AG10803 (cell line): ENCODE data around the gene FAAP20.
A peak's percentile ranks its signal among the peaks of the same experiment; 100 is the strongest.

Experiments used
- DNase-seq: peaks from one replicate; pipeline ENCODE4 v3.0.0; 2010; ENCODE audit warnings: low read depth
- H3K4me3 ChIP-seq: 2 replicates; pipeline ENCODE4 v1.5.1; 2011; ENCODE audit warnings: mild to moderate bottlenecking, low read length, control low read depth
- TF ChIP-seq, protein P1 (sequence below): conservative IDR thresholded peaks from 2 replicates; pipeline ENCODE4 v1.5.1; 2011; ENCODE audit warnings: mild to moderate bottlenecking, low read length, control low read depth, inconsistent platforms

Gene FAAP20

DNA sequence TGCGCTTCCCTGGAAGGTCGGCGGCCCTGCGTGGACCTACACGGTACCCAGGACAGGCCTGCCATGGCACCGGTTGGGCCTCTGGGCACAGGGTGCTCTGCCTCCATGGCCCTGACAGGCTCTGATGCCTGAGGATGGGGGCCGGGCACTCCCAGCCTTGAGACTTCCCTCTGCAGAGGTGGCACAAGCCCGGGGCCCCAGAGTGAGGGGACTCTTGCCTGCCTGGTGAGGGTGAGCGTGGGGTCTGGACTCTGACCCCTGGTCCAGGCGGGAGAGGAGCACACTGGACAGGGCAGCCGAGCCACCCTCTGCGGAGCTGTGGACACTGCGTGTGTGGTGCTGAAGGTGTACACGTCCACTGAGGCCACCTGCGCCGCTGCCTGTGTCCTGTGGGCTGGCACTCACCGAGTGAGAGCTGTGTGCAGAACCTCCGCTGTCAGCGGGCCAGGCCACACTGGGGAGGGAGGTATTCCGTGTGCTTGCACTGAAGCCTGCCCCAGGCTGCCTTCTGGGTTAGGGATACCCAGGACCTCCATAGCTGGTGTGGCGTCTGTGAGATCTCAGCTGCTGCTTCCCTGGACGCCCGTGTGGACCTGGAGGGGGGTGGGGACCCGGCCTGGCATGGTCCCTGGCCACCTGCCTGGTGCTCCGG lies 43.9 kb upstream of the FAAP20 start:
- TF ChIP-seq, protein P1, sequence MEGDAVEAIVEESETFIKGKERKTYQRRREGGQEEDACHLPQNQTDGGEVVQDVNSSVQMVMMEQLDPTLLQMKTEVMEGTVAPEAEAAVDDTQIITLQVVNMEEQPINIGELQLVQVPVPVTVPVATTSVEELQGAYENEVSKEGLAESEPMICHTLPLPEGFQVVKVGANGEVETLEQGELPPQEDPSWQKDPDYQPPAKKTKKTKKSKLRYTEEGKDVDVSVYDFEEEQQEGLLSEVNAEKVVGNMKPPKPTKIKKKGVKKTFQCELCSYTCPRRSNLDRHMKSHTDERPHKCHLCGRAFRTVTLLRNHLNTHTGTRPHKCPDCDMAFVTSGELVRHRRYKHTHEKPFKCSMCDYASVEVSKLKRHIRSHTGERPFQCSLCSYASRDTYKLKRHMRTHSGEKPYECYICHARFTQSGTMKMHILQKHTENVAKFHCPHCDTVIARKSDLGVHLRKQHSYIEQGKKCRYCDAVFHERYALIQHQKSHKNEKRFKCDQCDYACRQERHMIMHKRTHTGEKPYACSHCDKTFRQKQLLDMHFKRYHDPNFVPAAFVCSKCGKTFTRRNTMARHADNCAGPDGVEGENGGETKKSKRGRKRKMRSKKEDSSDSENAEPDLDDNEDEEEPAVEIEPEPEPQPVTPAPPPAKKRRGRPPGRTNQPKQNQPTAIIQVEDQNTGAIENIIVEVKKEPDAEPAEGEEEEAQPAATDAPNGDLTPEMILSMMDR: no peak
- H3K4me3 ChIP-seq: no peak overlapping the region
- no peak for DNase-seq

DNA sequence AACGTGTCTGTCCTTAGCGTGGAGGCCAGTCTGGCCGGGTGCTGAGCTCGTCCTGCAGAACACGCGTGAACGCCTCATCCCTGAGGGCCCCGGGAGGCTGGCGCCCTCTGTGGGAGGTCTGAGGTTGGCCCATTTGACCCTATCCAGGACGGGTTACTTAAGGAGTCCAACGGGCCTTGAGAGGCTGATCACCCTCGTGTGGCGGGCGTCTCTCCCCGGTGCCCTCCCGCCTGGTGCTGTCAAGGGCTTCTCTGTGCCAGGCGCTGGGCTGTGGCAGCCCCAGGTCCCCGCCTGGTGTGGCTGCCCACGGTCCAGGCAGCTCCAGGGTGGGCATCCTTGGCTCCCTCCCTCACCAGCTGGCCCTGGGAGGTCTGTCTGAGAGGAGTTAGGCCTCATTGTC lies 43.2 kb upstream of the FAAP20 start:
- H3K4me3 ChIP-seq: no peak overlapping the region
- TF ChIP-seq, protein P1: peak; percentile 44
- DNase-seq: no peak

DNA sequence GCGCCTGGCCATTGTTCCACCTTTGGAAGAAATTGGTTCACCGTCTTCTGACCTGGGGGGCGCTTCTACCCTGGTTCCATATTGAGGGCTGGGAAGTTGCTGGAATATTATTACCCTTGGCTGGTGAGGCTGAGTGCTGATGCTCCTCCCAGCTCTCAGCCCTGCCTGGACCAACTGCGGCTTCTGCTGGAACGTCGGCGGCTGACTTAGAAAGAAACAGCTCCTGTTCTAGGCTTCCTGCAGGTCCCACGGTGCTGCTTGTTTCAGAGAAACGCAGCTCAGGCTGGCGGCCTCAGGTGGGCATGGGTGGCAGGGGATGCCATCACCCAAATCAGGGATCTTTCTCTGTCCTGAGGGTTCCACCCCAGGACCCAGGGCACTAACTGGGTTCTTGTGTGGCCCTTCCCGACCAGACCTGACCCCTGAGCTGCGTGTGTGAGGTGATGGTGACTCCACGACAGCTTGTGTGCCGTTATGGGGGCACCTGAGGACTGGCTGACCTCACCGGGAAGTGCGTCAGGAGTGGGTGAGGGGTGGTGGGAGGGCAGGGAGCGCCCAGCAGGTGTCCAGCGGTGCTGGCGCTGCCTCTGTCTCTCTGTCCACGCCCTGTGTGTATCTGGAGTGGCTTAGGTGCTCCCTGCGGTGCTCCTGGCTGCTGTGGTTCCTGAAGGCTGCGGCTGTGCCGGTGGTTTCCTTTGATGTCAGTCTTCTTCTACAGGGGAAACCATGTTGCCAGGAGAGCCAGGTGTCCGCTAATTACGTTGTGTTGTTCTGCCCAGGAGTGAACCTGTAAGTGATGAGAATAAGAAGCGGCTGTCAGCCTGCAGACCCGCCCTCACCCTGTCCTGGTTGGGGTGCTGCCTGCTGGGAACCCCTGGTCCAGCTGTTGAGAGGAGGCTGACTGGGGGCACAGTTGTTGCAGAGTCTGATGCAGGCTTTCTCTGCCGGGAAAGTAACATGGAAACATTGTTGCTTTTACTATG lies 42.4 kb upstream of the FAAP20 start:
- DNase-seq: no peak
- TF ChIP-seq, protein P1: no peak
- no peak overlapping the region; the same call in 1 of the 2 replicates for H3K4me3 ChIP-seq

DNA sequence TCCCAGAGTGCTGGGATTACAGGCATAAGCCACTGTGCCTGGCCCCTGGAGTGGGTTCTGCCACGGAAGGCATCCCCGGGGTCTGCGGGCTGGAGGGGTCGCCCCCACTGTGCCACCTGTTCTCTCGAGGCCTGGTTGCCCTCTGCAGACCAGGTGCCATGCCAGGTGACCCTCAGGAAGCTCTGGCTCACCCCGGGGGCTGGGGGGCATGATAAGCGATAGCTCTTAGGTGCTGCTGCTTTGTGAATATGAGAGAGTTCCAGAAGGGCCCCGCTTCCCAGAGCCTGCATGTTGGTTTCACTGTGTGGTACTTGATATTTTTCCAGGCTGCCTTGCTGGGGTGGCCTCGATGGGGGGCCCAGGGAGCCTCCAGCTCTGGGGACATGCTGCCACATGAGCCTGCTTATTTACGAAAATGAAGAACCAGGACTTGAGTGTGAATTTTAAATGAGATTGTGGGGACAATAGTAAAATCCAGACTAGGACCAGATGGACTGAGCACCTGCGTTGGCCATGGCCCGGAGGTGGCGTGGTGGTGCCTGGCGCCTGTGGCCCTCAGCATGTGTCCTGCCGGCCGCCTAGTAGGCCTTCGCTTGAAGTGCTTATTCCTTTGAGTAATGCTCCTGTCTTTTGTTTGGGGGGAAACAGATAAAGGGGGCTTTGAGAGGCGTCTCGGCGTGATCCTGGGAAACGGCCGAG lies 40.9 kb upstream of the FAAP20 start:
- DNase-seq: no peak
- no peak overlapping the region; the same call in 1 of the 2 replicates for H3K4me3 ChIP-seq
- TF ChIP-seq, protein P1: no peak

DNA sequence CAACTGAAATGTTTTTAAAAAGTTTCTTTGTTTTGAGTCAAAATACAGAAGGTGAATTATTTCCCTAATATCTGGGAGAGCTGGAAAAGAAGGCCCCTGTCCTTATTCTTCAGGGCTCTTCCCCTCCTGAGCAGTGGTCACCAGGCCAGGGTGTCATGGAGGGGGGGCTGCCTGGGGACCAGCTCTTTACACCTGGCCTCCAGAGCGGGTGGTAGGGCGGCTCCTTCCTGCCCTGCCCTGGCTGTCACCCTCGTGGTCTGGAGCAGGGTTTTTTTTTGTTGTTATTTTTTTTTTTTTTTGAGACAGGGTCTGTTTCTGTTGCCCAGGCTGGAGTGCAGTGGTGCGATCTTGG lies 40.2 kb upstream of the FAAP20 start:
- H3K4me3 ChIP-seq: peak overlapping the region; percentile 35; the same call in 1 of the 2 replicates
- no peak for DNase-seq
- TF ChIP-seq, protein P1: no peak

DNA sequence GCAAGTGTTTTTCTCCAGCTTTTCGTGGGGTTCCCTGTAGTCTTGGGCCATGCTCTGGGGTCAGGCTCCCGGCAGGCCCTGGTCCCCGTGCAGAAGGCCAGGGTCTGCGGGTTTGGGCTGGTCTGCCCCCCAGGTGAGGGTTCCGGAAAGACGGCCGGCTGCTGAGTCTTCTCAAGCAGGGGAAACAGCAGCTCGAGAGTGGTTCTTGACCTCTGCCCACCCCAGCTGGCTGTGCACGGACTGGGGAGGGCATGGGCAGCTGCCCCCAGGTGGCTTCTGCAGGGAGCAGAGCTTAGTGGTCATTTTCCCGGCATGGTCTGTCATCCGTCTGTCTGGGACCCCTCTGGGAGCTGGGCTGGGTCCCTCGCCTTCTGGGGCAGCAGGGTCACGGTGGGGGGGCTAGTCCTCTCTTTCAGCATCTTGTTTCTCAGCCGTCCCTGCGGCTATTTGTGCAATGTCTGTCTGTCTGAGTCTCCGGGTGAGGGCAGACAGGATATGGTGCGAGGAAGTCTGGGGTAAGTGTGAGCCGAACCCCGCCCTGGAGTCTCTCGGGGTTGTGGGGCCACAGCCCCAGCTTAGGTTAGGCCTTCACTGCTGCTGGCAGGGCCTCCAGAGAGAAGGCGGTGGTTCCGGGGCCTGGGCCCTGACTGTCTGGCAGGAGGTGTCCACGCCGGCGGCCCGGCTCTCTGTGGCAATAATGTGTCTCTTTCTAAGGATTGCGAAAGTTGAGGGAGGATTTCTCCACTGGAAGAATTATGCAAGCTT lies 39.6 kb upstream of the FAAP20 start:
- TF ChIP-seq, protein P1: no peak
- DNase-seq: peak; percentile 98
- H3K4me3 ChIP-seq: peak overlapping the region; percentile 88
